ENCODE measurements around the gene PTPRD. TPM values are rescaled to one million over a fixed set of nuclear protein-coding genes. Genes with fewer than 3 reads are reported as not detected.

PTPRD gene
- total RNA-seq, 1 donor from 2014 or later, result 336 TPM

DNA sequence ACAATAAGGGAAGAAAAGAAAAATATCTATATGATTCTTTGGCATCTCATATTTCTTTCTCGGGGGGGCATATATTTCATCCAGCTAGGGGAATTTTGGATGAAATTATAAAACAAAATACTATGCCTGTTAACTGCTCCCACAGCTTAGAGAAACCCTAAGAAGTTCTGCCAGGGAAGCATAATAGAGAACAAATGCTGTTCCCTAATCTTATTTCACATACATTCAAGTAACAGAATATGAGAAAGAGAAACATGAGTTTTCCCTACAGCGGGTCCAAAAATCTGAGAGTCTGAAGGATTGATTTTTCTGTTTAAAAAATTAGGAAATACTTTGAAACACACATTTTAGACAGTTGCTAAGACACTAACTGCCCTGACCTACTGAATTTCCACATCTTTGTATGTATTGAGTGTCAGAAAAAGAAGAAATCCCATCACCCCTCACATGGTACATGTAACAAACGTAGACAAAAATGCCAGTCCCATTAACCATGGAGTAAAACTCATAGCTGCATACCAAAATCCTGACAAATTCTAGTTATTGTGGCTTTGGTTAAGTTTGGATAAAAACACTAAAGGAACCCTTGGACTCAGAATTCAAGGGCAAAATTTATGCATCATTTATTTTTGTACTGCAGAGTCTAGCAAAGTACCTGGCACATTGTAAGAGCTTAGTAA lies 2193.1 kb downstream of the PTPRD start:
- DNase-seq, result no peak

DNA sequence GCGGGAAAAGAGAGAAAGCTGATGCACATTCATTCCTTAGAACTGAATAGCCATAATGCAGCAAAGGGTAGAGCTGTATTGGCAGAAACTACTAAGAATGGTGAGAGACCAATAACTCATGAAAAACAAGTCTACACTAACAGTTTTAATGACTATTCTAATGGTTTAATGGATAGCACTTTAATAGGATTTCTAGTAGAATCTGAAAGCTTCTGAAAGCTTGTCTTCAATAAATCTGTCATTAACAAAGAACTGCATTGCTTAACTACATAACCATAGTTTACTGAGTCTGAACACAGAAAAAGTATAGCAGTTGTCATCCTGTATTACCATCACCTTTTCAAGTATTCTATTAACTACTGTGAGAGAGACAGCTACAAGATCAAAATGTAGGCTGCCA lies 2195.5 kb downstream of the PTPRD start:
- DNase-seq, result no peak

DNA sequence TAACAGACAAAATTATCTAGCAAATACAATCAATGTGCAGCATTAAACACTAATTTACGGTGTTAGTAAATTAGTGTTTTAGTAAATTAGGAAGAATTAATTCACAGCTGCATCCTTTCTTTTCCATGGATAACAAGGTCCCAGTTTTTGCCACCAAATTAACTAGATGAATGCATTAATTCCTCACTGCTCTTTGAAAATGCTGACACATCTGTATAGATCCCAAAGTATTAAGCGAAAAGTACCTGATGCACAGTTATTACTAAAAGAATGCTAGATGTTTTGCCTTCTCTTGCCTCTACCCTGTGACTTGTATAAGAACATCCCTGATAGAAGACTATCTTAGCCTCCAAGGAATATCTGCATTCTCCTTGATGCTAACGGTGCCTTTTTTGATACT lies 2200.5 kb downstream of the PTPRD start:
- DNase-seq, result no peak

DNA sequence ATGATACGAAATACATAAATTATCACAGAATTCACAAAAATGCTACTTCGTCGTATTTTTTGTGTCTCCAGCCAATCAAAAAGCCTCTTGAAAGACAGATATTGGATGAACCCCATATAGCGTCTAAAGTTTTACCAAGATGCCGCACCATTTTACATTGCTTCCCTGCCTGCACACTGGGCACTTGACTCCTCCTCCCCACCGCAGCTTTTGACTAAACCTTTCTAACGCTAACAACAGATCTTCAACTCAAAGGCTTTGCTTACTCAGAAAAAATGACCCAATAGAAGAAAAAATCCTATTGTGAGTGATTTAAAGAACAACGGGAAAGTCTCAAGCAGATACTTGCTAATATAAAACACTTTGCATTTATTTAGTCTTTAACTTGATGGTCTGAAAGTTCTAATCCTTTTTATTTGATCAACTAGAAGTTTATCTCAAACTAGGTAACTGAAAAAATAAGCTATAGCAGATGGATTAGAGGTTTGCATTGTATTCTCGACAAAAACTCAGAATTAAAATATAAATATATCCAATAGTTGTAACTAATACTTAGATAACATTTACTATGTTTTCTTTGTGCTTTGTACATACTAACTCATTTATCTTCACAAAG lies 2204.1 kb downstream of the PTPRD start:
- DNase-seq, result no peak

DNA sequence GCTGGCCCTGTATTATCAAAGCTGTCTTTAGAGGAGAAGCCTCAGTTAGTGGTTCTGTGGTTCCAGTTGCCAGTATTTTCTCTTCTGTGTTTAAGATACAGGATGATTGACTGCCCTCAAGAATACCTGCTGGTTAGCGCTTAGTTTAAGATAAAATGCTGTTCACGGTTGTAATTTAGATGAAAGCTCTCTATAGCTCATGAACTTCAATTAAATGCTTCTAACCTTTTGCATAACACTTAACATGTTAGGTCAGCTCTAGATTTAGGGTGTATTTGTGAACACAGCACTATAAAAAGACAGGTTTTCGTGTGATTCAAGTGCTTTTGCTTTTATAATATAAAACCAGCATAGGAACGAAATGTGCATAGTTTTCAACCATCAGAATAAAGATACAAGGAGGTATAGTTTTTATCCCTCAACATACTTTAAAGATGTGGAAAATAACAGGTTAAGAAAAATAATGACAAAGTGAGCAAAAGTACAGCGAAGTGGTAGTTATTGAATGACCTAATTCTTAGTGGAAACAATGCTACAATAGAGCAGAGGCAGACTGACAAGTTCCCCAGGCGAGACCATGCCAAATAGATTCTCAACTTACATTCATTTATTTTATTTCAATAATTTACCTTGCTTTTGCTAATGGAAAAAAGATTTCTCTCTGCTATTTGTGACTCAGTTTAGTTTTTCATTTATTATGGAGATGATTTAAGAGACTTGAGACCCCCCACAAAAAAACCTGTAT lies 2210.7 kb downstream of the PTPRD start:
- no peak for DNase-seq

DNA sequence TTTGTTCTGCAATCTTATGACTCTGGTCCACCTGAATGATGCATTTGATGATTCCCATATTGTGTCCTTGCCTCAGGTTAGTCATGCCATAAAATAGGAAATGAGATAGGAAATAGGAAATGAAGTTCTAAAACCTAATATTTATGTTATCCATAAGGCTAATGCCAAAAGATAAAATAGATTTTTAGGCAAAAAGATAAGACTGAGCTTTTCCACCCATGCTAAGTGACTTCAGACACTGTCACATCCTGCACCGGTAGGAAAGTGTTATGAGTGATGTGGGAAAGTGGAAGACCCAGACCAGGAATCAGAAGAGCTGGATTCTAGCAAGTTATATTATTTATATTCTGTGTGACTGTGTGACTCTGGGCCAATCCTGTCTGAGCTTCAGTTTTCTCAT lies 2212.4 kb downstream of the PTPRD start:
- DNase-seq, result no peak

DNA sequence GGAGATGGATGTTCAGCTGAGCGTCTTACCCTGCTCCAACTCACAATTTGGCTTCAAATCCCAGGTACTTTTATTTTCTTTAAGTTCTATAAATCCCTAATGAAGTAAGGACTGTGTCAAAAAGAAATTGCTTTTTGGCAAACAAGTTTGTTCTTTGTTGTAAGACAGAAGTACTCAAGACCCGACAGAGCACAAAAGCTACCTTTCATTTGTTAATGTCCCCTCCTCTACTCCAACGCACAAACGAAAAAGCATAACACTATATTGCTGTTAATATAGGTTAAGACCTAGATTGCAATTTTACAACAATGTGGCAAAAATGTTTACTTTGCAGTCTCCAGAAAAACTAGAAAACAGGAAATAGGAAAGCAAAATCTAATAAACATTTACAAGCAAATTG lies 2217.8 kb downstream of the PTPRD start:
- DNase-seq, result no peak

DNA sequence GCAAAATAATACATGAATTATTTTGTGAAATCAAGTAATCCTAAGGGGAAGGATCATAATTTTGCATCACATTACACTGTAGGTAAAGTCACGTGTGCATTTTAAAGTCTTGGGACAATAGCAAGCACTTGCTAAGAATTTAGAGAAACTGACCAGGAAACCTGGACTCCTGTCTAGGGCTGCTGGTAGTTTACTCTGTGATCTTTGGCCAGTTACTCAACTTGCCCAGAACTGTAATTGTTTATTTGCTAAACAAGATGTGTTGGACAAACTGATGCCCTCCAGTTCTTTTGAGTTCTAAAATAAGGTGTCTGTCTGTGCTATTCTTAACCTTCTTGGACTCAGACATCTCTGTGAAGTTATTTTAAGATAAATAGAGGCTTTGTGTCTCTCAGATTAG lies 2218.5 kb downstream of the PTPRD start:
- no peak for DNase-seq

DNA sequence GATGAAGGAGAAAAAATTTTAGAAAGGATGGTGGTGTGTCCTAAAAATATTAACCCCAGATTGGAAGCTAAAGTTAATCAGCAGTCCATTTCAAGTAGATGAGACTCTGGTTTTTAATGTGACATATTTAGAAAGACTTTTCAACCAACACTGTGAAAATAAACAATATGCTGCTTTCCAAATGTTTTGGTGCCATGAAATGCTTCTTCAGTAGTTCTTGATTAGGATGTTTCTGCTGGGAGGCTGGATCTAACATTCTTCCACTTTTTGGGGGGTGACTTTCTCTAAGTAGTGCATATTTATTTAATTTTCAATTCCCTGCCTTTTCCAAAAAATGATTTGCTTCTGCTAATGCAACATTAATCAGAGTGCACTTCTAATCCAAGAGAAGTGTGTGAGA lies 2219.9 kb downstream of the PTPRD start:
- no peak for DNase-seq

DNA sequence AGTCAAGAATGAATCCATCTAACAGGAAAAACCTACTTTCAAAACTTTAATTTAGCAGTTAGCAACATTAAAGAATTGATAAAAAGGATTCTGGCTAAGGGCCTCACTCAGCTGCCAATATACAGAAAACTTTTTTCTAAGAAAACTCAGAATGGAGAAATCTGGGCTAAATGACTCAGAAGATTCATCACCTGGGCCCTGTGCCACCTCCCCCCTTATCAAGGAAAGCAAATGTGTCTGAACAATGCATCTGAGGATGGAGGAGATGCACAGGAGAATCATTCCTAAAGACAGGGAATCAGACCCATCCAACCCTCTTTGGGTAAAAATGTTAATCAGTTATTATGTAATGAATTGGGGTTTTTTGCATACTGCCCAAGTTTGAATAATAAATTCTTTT lies 2221.2 kb downstream of the PTPRD start:
- no peak for DNase-seq

DNA sequence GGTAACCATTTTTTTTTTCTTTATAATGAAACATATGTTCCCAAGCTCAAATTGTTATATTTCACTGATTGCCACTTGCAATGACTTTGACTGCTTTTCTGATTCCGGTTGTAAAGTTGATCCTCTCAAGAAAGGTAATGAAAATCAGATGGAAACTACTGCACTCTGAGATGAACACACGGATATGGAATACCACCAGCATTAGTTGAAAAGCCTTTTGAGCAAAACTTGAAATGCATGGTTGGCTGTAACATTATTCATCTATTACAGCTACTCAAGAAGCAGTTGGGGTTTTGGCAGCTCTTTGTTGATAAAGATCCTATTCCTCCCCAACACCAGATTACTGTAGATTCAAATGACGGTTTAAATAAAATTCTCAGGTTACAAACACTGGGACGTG lies 2221.7 kb downstream of the PTPRD start:
- no peak for DNase-seq

DNA sequence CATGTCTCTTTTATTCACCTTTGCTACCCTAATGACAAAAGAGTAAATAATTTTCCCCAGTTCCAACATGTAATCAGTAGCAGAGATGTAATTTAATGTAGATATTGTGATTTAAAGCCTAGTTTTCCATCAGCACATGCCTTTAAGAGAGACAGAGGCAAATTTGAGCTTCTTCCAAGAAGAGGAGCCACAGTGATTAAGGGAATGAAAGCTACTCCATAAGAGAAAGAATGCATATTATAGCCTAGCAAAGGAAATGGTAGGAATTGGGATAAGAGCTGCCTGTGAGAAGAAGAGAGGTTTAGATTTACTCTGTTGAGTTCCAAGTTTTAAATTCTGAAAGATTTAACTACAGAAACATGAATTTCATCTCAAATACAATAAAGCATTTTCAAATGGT lies 2222.2 kb downstream of the PTPRD start:
- DNase-seq, result no peak

DNA sequence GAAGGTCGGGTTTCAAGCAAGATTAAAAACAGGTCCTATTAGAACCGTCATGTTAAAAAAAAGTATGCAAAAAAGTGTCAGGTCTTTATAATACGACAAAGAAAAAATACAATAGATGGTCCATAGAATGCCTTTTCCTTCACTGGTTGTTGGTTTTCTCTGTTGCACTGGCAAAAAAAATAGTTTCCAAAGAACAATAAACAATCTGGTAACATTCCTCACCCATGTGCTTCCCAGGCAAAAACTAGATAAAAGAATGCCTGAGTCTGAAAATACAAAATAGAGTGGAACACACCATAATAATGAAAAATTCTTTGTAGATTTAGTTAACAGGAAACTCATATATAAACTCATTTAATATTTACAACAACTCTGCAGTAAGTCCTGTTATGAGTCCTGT lies 2223.3 kb downstream of the PTPRD start:
- DNase-seq, result no peak

DNA sequence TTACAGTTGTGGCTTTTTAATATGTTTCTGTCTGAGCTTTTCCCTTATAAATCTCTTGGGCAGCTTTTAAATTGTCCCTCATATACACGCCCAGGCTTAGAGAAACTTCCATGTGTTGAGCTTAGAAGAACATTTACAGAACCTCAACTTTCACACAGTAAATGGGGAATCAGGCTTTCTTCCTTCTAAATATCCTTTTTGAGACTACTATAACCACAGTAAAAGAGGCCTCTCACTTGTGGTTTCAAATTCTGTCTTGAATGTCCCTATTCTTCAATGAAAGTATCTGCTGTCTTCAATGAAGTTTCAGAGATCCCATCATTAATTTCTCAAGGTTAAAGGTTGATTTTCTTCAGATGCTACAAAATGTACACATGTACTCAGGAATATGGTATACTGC lies 2224.7 kb downstream of the PTPRD start:
- DNase-seq, result no peak

DNA sequence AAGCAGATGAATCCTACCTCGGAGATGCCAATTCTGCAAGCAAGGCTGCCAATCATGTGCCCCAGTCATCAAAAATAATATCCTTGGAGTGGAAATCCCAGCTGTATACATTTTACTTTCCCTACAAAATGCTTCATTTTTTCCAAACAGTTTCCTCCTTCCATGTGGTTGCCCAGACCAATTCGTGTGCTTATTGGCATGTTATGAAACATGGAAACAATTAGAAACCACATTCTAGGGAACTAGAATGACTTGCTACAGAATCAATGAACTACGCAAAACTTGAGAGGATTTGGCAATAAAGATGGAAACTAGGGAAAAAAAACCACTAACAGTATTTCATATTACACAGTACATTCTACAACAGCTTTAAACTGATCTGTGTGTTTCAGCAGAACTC lies 2228.7 kb downstream of the PTPRD start:
- no peak for DNase-seq

DNA sequence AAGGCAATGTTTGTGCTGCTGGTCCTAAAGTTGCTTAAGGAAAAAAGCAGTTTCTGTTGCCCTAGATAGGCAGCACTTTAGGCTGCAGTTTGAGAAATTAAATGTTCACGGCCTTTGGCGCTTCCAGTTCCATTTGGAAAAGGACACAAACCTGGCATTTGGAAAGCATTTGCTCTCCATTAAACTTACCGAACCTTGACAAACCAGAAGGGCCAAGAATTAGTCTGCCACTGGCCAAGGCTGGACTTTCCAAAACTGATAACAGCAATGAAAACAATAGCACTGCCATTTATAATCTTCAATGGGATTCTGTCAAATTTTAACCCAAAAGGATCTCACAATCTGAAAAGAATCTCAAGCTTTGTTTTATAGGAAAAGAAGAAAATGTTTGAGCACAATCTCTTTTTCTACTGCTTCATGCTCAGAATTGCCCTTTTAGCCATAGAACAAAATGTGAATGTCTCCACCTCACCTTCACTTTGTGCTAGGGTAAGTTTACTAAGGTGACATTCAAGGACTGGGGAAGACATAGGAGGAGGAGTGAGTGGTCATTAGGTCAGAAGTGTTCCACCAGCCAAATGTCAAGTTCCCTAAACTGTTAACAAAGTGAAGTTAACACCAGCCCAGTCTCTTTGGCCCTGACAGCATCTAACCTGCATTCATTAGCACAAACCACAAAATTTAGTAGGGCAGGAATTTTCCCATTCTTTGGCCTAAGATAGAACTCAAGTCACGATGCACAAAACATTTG lies 2229.8 kb downstream of the PTPRD start:
- no peak for DNase-seq

DNA sequence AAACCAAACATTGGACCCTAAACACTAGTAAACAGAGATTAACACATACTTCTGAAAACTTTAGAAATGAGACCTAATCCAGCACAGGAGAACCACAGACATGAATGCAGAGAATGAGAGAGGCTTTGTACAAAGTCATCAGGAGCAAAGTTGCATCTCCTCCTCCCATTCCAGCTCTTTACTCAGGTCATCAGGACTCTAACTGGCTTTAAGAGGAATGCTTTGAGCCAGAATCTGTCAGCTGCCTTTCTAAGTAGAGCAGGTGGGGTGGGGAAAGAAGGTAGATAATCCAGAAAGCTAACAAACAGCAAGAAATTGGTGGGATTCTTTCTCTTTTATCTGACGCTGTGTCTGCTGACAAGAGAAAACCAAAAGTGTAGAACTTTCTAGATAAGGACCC lies 2230.5 kb downstream of the PTPRD start:
- DNase-seq, result no peak

DNA sequence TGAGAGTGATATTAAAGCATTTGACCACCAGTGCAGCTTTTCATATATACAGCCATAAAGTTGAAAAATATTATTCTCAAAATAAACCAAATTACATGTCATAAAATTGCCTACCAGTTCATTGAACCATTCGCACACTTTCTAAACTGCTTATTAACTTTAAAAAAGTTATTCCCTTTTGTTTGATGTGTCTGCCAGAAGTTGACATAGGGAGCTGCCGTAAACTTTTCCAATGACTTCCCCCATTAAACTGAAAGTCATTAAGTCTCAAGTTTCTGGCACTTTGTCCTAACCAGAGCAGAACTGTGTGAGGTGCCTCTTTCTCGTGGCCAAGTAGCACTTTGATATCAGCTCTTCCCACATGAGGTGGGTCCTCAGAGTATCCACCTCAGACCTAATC lies 2231.2 kb downstream of the PTPRD start:
- no peak for DNase-seq

DNA sequence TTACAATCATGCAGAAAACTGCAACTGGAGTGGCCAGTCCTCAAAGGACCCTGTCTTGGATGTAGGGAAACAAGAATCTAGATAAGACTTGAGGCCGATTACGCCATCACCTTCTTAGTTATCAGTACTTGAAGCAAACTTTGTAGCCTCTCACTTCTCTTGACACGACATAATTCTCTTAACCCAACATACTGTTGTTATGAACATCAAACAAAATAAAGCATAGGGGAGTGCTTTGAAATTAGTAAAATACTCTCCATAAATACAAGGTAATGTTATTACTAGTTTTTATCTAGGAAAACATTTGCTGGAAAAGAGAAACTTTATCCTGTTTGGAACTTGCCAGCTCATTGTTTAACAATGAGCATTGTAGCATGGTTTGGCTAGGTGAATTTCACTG lies 2238.3 kb downstream of the PTPRD start:
- DNase-seq, result no peak

DNA sequence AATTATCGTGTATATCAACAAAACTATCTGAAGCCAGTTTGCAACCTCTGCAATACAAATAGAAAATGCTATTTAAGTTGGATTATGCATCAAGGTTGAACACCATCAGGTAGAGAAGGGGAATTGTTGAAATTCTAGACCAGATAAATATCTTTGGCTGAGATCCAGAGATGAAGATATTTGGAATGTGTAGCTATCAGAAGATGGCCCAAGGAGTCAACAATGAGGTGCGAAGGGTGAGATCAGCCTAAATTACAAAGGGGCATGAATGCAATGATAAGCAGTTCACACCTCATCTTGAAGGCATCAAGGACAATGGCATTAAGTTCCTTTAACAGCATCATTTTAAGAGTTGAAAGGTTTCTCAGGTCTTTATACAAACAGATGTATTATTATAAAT lies 2241.1 kb downstream of the PTPRD start:
- no peak for DNase-seq

DNA sequence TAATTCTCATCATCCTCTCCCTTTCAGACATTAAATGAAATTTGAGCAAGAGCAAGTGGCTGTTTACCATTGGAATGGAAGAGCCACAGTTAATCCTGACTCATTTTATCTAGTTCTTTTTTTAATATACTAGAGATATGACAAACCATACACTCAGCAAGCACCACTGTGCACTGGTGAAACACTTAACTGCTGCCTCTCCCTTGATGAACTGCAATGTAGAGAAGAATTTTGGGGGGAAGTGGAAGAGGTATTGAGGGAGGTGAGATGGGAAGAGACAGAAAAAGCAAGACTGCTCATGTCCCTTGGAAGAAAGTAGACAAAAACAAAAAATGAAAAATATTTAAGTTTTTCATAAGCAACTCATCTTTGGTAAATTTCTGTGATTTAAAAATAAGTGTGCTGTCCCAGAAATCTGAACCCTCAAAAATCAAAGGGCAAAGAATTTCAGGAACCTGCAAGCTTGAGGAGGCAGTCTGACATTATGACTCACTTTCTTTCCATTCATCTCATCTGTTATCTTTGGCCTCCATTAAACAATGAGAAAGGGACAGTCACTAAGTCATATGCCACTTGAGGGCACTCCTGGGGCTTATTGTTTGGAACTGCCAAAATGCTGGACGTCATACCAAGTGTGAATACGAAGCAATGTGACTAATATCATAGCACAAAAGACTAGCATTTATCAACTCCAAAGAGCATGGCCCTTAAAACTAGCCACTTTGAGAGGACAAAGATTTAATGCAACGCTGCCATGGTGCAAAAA lies 2246.5 kb downstream of the PTPRD start:
- DNase-seq, result no peak

DNA sequence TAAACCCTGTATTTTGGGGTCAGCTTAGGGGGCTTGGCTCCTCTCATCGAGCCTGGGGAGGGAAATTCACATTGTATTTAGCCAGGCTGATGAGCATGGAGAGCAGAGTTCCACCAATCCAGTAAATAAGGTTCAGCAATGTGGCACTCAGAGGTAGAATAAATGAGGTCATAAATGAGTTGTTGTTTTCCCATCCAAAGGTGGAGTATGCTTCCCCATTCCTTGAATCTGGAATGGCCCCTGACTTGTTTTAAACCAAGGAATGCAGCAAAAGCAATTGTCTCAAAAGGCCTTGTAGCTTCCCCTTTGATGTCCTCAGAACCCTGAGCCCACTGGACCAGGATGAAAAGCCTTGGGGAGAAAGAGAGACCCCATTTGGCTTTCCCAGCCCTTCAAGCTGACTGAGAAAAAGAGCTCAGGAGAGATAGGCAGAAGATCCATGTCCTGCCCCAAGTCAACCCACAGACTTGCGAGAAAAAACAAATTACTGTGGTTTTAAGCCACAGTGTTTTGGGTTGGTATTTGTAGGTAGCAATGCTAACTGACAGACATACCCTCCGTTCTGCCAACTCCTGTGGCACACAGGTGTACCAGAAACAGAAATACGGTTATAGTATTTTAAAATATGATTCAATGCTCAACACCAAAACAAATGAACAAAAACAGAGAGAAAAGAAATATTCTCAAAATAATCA lies 2247.2 kb downstream of the PTPRD start:
- no peak for DNase-seq
